GM12878 (cell line): ENCODE measurements around the gene RINL. TPM values are rescaled to one million over a fixed set of nuclear protein-coding genes. Genes with fewer than 3 reads are reported as not detected.

Experiments used
- CEBPB ChIP-seq, 2 experiments: fragments of 150-350 bp in 1 of 2; IDR thresholded peaks; 2 replicates each; pipeline ENCODE4 v1.6.1; 2012 to 2014; ENCODE audit warnings: low read depth in 2 of 2, low read length in 2 of 2, borderline replicate concordance in 1 of 2, inconsistent platforms in 1 of 2
- CHD4 ChIP-seq: fragments of 200-600 bp; sonication (generic); IDR thresholded peaks from 2 replicates; pipeline ENCODE4 v1.6.1; 2016; ENCODE audit warnings: mild to moderate bottlenecking
- E2F8 ChIP-seq: fragments of 450-650 bp; IDR thresholded peaks from 2 replicates; pipeline ENCODE4 v1.6.1; 2018; ENCODE audit warnings: mild to moderate bottlenecking, low read depth, moderate library complexity; ENCODE audit not compliant: partially characterized antibody
- EGR1 ChIP-seq, 2 experiments: IDR thresholded peaks; 1 replicate in 1 of 2; 2 replicates in 1 of 2; pipeline ENCODE4 v1.6.1; 2011 to 2012; ENCODE audit warnings: low read depth in 2 of 2, low read length in 2 of 2, borderline replicate concordance in 1 of 2, mild to moderate bottlenecking in 1 of 2, moderate library complexity in 1 of 2
- EZH2 ChIP-seq: IDR thresholded peaks from 2 replicates; pipeline ENCODE4 v1.6.1; 2012; ENCODE audit warnings: low read depth, mild to moderate bottlenecking, control low read depth, inconsistent platforms, low read length, borderline replicate concordance; ENCODE audit not compliant: control insufficient read depth
- HDAC2 ChIP-seq: fragments of 200-600 bp; sonication (generic); IDR thresholded peaks from 2 replicates; pipeline ENCODE4 v1.6.1; 2017
- HDAC6 ChIP-seq: fragments of 200-600 bp; sonication (generic); IDR thresholded peaks from one replicate; pipeline ENCODE4 v1.8.0; 2017; ENCODE audit warnings: antibody characterized with exemption; ENCODE audit not compliant: unreplicated experiment
- IKZF1 ChIP-seq: fragments of 450-650 bp; conservative IDR thresholded peaks from 2 replicates; pipeline ENCODE4 v1.6.1; 2017; ENCODE audit warnings: antibody characterized with exemption, mild to moderate bottlenecking
- IKZF2 ChIP-seq, 2 experiments: fragments of 450-650 bp; IDR thresholded peaks; 2 replicates each; pipeline ENCODE4 v1.6.1; 2017; ENCODE audit warnings: mild to moderate bottlenecking in 2 of 2, moderate library complexity in 2 of 2
- IRF5 ChIP-seq: fragments of 450-650 bp; IDR thresholded peaks from 2 replicates; pipeline ENCODE4 v1.6.1; 2017; ENCODE audit warnings: borderline replicate concordance
- MTA3 ChIP-seq: IDR thresholded peaks from 2 replicates; pipeline ENCODE4 v1.6.1; 2012; ENCODE audit warnings: low read length, inconsistent platforms, borderline replicate concordance
- MXI1 ChIP-seq: fragments of 150-350 bp; IDR thresholded peaks from 2 replicates; pipeline ENCODE4 v1.6.1; 2011; ENCODE audit warnings: low read depth, mild to moderate bottlenecking, inconsistent platforms, low read length, improper control_type of control experiment
- MYC ChIP-seq: IDR thresholded peaks from 2 replicates; pipeline ENCODE4 v1.6.1; 2011; ENCODE audit warnings: mild to moderate bottlenecking, low read length, moderate library complexity, inconsistent platforms; ENCODE audit not compliant: insufficient read depth, insufficient replicate concordance, insufficient read length, severe bottlenecking
- NFXL1 ChIP-seq: fragments of 450-650 bp; IDR thresholded peaks from 2 replicates; pipeline ENCODE4 v1.6.1; 2017; ENCODE audit warnings: antibody characterized with exemption, mild to moderate bottlenecking, borderline replicate concordance
- RAD21 ChIP-seq: IDR thresholded peaks from 2 replicates; pipeline ENCODE4 v1.6.1; 2011; ENCODE audit warnings: mild to moderate bottlenecking, low read depth, low read length, moderate library complexity; ENCODE audit not compliant: insufficient read depth
- REST ChIP-seq: IDR thresholded peaks from 2 replicates; pipeline ENCODE4 v1.6.1; 2012; ENCODE audit warnings: mild to moderate bottlenecking, low read depth, low read length
- SKIL ChIP-seq: fragments of 450-650 bp; IDR thresholded peaks from 2 replicates; pipeline ENCODE4 v1.6.1; 2017; ENCODE audit warnings: mild to moderate bottlenecking, low read depth, inconsistent platforms; ENCODE audit not compliant: poor library complexity, severe bottlenecking
- SREBF2 ChIP-seq: IDR thresholded peaks from 2 replicates; pipeline ENCODE4 v1.6.1; 2012; ENCODE audit warnings: mild to moderate bottlenecking, low read length
- YY1 ChIP-seq: IDR thresholded peaks from 2 replicates; pipeline ENCODE4 v1.6.1; 2011; ENCODE audit warnings: low read depth, mild to moderate bottlenecking, low read length
- ZNF384 ChIP-seq: IDR thresholded peaks from 2 replicates; pipeline ENCODE4 v1.6.1; 2012; ENCODE audit warnings: low read depth, mild to moderate bottlenecking, low read length, improper control_type of control experiment, borderline replicate concordance
- polyA plus RNA-seq, 11 experiments: library from polyadenylated mRNA; depleted of rRNA in 4 of 11; unstranded in 6 of 11; stranded (reverse) in 5 of 11; fragments of >200 nt; fragmentation: Nextera tagmentation in 4 of 11; fragmentation: Illumina TruSeq in 1 of 11; extraction: Ambion mirVana in 4 of 11; extraction: Trizol in 1 of 11; gene quantifications; 1 replicate in 1 of 11; 2 replicates in 10 of 11; pipeline versions ENCODE4 v1.2.1 to v1.2.3, GENCODE V29; 2011 to 2016; ENCODE audit warnings: inconsistent platforms in 2 of 11, missing spikeins in 2 of 11, low read depth in 1 of 11
- total RNA-seq, 4 experiments: library from RNA; depleted of rRNA in 3 of 4; stranded (reverse); fragments of >200 nt in 3 of 4; fragmentation: Illumina TruSeq in 1 of 4; extraction: Trizol in 1 of 4; gene quantifications; 2 replicates each; pipeline versions ENCODE4 v1.2.1 to v1.2.3, GENCODE V29; 2013 to 2021

RINL gene
- total and polyA plus RNA-seq, 10 of the 15 experiments (the other 5 are each of a cell fraction or from before 2014, with no cell fraction given) = 14.5 to 64.2 (median 47.6) TPM

GRCh38 chr19:38849860-38850435 lies 28.1 kb downstream of the RINL start, which contains the start of gene HNRNPL (continued):
- TF ChIP-seq REST (no peak), MXI1 (peak; percentile 7; the same call in 1 of the 2 replicates), NFXL1 (no peak), CEBPB (IDR thresholded peaks at IDR 0.05; ENCODE audit: borderline replicate concordance in 1 of 2, low read depth in 2 of 2, low read length in 2 of 2) (no peak), CHD4 (no peak), EGR1 (IDR thresholded peaks at IDR 0.05; ENCODE audit: borderline replicate concordance in 1 of 2, low read depth in 2 of 2, low read length in 2 of 2) (no peak; a peak in 1 of 3 replicates), MTA3 (no peak), HDAC6 (no peak), SKIL (peak; percentile 91), MYC (peak; percentile 74), SREBF2 (peak; percentile 47; the same call in 1 of the 2 replicates), IKZF1 (no peak), ZNF384 (no peak), E2F8 (peak; percentile 96), IRF5 (no peak), EZH2 (no peak), YY1 (peak; percentile 93), HDAC2 (no peak), IKZF2 (IDR thresholded peaks at IDR 0.05) (no peak), RAD21 (no peak)
